PC-9 (cell line): ENCODE results near the gene USP44. TPM values are rescaled to one million over a fixed set of nuclear protein-coding genes. Genes with fewer than 3 reads are reported as not detected.
"Not testable (repeated sequence)": the region's sequence is repeated elsewhere in the genome, so short reads cannot be mapped to it uniquely, and the experiment has no call there.

Experiments used
- BruUV-seq: library from RNA; stranded (reverse); fragments of 400-500 nt; replicated peaks from 2 replicates; lab custom pipeline; 2021; lab: Mats Ljungman, UMichigan
- CTCF ChIA-PET: fragments of 300-600 bp; sonication (Branson Sonifier 250); formaldehyde crosslinking; loops from one replicate; lab custom pipeline; 2022; ENCODE audit warnings: antibody characterized with exemption; lab: Charles Lee
- POLR2A ChIA-PET: fragments of 300-600 bp; sonication (Branson Sonifier 250); formaldehyde crosslinking; loops from one replicate; lab custom pipeline; 2022; ENCODE audit warnings: antibody characterized with exemption; ENCODE audit not compliant: unreplicated experiment; lab: Charles Lee
- DNase-seq, 2 experiments: peaks; one replicate each; pipeline versions ENCODE4 v3.0.0 to v3.0.0-alpha.2; 2015 to 2022; ENCODE audit warnings: mixed read lengths in 1 of 2
- H2AFZ ChIP-seq: fragments of 200-600 bp; sonication (generic); 2 replicates; pipeline ENCODE4 v1.8.1; 2017; ENCODE audit warnings: antibody characterized with exemption
- H3F3A ChIP-seq: fragments of 200-600 bp; sonication (generic); 2 replicates; pipeline ENCODE4 v1.8.1; 2017; ENCODE audit warnings: antibody characterized with exemption, mild to moderate bottlenecking, low read depth; ENCODE audit not compliant: insufficient read depth
- H3K27ac ChIP-seq: fragments of 200-600 bp; sonication (generic); 2 replicates; pipeline ENCODE4 v1.6.1; 2016; ENCODE audit warnings: mixed run types
- H3K27me3 ChIP-seq: fragments of 200-600 bp; sonication (generic); 2 replicates; pipeline ENCODE4 v1.6.1; 2016; ENCODE audit warnings: low read depth, mixed run types; ENCODE audit not compliant: insufficient read depth
- H3K36me3 ChIP-seq: fragments of 200-600 bp; sonication (generic); 2 replicates; pipeline ENCODE4 v1.6.1; 2016; ENCODE audit warnings: low read depth, mixed run types
- H3K4me1 ChIP-seq: fragments of 200-600 bp; sonication (generic); replicated peaks from 2 replicates; pipeline ENCODE4 v1.6.1; 2016; ENCODE audit warnings: mixed run types; ENCODE audit not compliant: insufficient read depth
- H3K4me2 ChIP-seq: fragments of 200-600 bp; sonication (generic); 2 replicates; pipeline ENCODE4 v1.6.1; 2017; ENCODE audit warnings: mixed run types
- H3K4me3 ChIP-seq: fragments of 200-600 bp; sonication (generic); 2 replicates; pipeline ENCODE4 v1.6.1; 2016; ENCODE audit warnings: mixed run types
- H3K79me2 ChIP-seq: fragments of 200-600 bp; sonication (generic); 2 replicates; pipeline ENCODE4 v1.6.1; 2017; ENCODE audit warnings: low read depth, mixed run types
- H3K9me2 ChIP-seq: fragments of 200-600 bp; sonication (generic); 2 replicates; pipeline ENCODE4 v1.8.1; 2017; ENCODE audit warnings: mild to moderate bottlenecking; ENCODE audit not compliant: insufficient read depth
- H3K9me3 ChIP-seq: fragments of 200-600 bp; sonication (generic); 2 replicates; pipeline ENCODE4 v1.8.1; 2016; ENCODE audit warnings: low read depth; ENCODE audit not compliant: insufficient read depth
- H4K20me1 ChIP-seq: fragments of 200-600 bp; sonication (generic); 2 replicates; pipeline ENCODE4 v1.8.1; 2017; ENCODE audit not compliant: insufficient read depth
- EZH2 ChIP-seq: fragments of 200-600 bp; sonication (generic); IDR thresholded peaks from 2 replicates; pipeline ENCODE4 v1.8.0; 2017; ENCODE audit warnings: antibody characterized with exemption, low read depth
- intact Hi-C: fragments of 100-400 bp; cut with micrococcal nuclease; formaldehyde crosslinking; loops from one replicate; pipeline ENCODE4 v1.10.0; 2022; ENCODE audit not compliant: unreplicated experiment
- total RNA-seq: library from RNA; stranded (reverse); gene quantifications from 2 replicates; pipeline ENCODE4 v1.2.3, GENCODE V29; 2021
- TF ChIP-seq, protein P1 (sequence below): fragments of 200-600 bp; sonication (generic); conservative IDR thresholded peaks from 2 replicates; pipeline ENCODE4 v1.6.1; 2017; ENCODE audit warnings: mixed run types, antibody characterized with exemption, mild to moderate bottlenecking, moderate library complexity

The USP44 gene
- total RNA-seq, 1 experiment from 2014 or later = 1.3 TPM

DNA sequence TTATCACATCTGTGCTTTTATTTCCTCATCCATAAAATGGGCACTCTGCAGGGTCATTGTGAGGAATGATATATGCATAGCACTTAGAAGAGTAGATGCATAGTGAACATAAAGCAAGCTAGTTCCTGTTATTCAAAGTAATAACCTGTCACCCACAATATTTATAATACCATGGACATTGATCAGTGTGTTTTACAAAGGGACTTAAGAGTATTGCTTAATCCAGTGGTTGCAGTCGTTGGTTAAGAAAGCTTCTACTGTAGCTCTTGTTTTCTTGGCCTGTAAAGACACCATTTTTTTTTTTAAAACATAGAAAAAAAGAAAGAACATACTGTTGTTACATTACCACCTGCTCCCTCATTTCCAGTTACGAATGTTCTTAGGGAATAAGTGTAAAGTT is 64.3 kb downstream of the USP44 start:
- TF ChIP-seq, protein P1, sequence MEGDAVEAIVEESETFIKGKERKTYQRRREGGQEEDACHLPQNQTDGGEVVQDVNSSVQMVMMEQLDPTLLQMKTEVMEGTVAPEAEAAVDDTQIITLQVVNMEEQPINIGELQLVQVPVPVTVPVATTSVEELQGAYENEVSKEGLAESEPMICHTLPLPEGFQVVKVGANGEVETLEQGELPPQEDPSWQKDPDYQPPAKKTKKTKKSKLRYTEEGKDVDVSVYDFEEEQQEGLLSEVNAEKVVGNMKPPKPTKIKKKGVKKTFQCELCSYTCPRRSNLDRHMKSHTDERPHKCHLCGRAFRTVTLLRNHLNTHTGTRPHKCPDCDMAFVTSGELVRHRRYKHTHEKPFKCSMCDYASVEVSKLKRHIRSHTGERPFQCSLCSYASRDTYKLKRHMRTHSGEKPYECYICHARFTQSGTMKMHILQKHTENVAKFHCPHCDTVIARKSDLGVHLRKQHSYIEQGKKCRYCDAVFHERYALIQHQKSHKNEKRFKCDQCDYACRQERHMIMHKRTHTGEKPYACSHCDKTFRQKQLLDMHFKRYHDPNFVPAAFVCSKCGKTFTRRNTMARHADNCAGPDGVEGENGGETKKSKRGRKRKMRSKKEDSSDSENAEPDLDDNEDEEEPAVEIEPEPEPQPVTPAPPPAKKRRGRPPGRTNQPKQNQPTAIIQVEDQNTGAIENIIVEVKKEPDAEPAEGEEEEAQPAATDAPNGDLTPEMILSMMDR = no peak
- no peak for TF ChIP-seq EZH2
- intact Hi-C loops = no loop called here
- Histone ChIP-seq H3K4me2 (no peak overlapping the region), H3K36me3 (peaks cover 38% of the 10 kb centered on the region), H3K4me1 (no peaks in the 10 kb centered on the region), H4K20me1 (peaks cover 10% of the 10 kb centered on the region; the same call in 1 of the 2 replicates), H2AFZ (no peak overlapping the region), H3K9me2 (no peaks in the 10 kb centered on the region), H3F3A (peaks cover 14% of the 10 kb centered on the region), H3K4me3 (no peak overlapping the region), H3K79me2 (peaks cover 49% of the 10 kb centered on the region), H3K27me3 (no peaks in the 10 kb centered on the region), H3K27ac (no peak overlapping the region), H3K9me3 (no peaks in the 10 kb centered on the region)
- no TSS peak for BruUV-seq
- ChIA-PET CTCF (no interaction called here), POLR2A (no interaction called here)
- no peak for DNase-seq

- H3F3A ChIP-seq = peaks cover 14% of the 10 kb centered on the region
- H3K79me2 ChIP-seq = peaks cover 65% of the 10 kb centered on the region
- no peaks in the 10 kb centered on the region for H3K9me3 ChIP-seq
- H3K27ac ChIP-seq = no peak overlapping the region
- H3K27me3 ChIP-seq = no peaks in the 10 kb centered on the region
- H3K4me3 ChIP-seq = no peak overlapping the region
- no peak for TF ChIP-seq EZH2
- TF ChIP-seq, protein P1 = no peak
- no peak for DNase-seq
- no TSS peak for BruUV-seq
- no peak overlapping the region for H2AFZ ChIP-seq
- ChIA-PET POLR2A (no interaction called here), CTCF (no interaction called here)
- peaks cover 32% of the 10 kb centered on the region for H4K20me1 ChIP-seq
- intact Hi-C loops = no loop called here
- H3K9me2 ChIP-seq = no peaks in the 10 kb centered on the region
- peaks cover 36% of the 10 kb centered on the region for H3K36me3 ChIP-seq
- no peak overlapping the region for H3K4me2 ChIP-seq
- no peaks in the 10 kb centered on the region for H3K4me1 ChIP-seq
Observed at GRCh38 chr12:95484524-95484923, 66.8 kb downstream of the USP44 start.

DNA sequence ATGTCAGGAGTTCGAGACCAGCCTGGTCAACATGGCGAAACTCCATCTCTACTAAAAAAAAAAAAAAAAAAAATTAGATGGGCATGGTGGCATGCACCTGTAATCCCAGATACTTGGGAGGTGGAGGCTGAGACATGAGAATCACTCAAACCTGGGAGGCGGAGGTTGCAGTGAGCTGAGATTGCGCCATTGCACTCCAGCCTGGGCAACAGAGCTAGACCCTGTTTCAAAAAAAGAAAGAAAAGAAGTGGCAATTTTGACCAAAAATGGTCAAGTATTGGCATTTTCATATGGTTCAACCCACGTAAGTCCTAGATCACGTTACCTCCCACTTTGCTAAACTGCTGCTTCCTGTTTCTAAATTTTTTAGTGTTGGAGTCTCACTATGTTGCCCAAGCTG is 68.7 kb downstream of the USP44 start:
- H3F3A ChIP-seq, H3K4me3 ChIP-seq, H3K27me3 ChIP-seq, intact Hi-C loops, DNase-seq, H3K9me3 ChIP-seq, H3K4me2 ChIP-seq, BruUV-seq, CTCF ChIA-PET, H3K4me1 ChIP-seq, POLR2A ChIA-PET, H2AFZ ChIP-seq, H3K9me2 ChIP-seq, H3K27ac ChIP-seq: not testable (repeated sequence)
- Histone ChIP-seq H3K36me3 (peaks cover 32% of the 10 kb centered on the region), H3K79me2 (peaks cover 75% of the 10 kb centered on the region), H4K20me1 (peaks cover 31% of the 10 kb centered on the region)

- no peak overlapping the region for H3K4me3 ChIP-seq
- H3K79me2 ChIP-seq = peaks cover 82% of the 10 kb centered on the region
- TF ChIP-seq, protein P1 = no peak
- TF ChIP-seq EZH2 = no peak
- no peak overlapping the region for H2AFZ ChIP-seq
- POLR2A ChIA-PET = no interaction called here
- peaks cover 36% of the 10 kb centered on the region for H3K36me3 ChIP-seq
- peaks cover 31% of the 10 kb centered on the region for H4K20me1 ChIP-seq
- no peaks in the 10 kb centered on the region for H3K27me3 ChIP-seq
- DNase-seq = no peak
- H3K4me2 ChIP-seq = no peak overlapping the region
- no TSS peak for BruUV-seq
- H3K9me3 ChIP-seq = no peaks in the 10 kb centered on the region
- no peak overlapping the region for H3K27ac ChIP-seq
- CTCF ChIA-PET = no interaction called here
- intact Hi-C loops = no loop called here
- no peaks in the 10 kb centered on the region for H3K9me2 ChIP-seq
- H3F3A ChIP-seq = peaks cover 5% of the 10 kb centered on the region
- H3K4me1 ChIP-seq = no peaks in the 10 kb centered on the region
Observed at GRCh38 chr12:95481888-95482287, 69.4 kb downstream of the USP44 start.
